OCI-LY7 (cell line): ENCODE data around the gene TNC. TPM values are rescaled to one million over a fixed set of nuclear protein-coding genes. Genes with fewer than 3 reads are reported as not detected.

ENCODE experiments used
- BruUV-seq: library from RNA; stranded (reverse); fragments of 400-500 nt; replicated peaks from 2 replicates; lab custom pipeline; 2021; lab: Mats Ljungman, UMichigan
- CTCF ChIA-PET: fragments of 300-600 bp; sonication (Branson Sonifier 250); formaldehyde crosslinking; loops from one replicate; lab custom pipeline; 2022; ENCODE audit warnings: antibody characterized with exemption; ENCODE audit not compliant: unreplicated experiment; lab: Charles Lee
- POLR2A ChIA-PET: fragments of 300-600 bp; sonication (Branson Sonifier 250); formaldehyde crosslinking; loops from one replicate; lab custom pipeline; 2022; ENCODE audit warnings: antibody characterized with exemption; lab: Charles Lee
- DNase-seq: peaks from one replicate; pipeline ENCODE4 v3.0.0-alpha.2; 2015; ENCODE audit warnings: low spot score
- H2AFZ ChIP-seq: fragments of 200-600 bp; sonication (generic), shearing (Covaris generic); 2 replicates; pipeline ENCODE4 v1.6.1; 2014; ENCODE audit warnings: mild to moderate bottlenecking, antibody characterized with exemption, low read length, moderate library complexity
- H3K27ac ChIP-seq: fragments of 200-600 bp; sonication (generic); 2 replicates; pipeline ENCODE4 v1.5.1; 2014; ENCODE audit warnings: mixed run types, low read depth, mild to moderate bottlenecking, moderate library complexity, low read length, inconsistent platforms; ENCODE audit not compliant: poor library complexity, severe bottlenecking
- H3K36me3 ChIP-seq: fragments of 200-600 bp; sonication (generic); 2 replicates; pipeline ENCODE4 v1.6.1; 2014; ENCODE audit warnings: mild to moderate bottlenecking, antibody characterized with exemption, low read length, moderate library complexity, mixed read lengths; ENCODE audit not compliant: insufficient read depth
- H3K4me1 ChIP-seq: fragments of 200-600 bp; sonication (generic); 2 replicates; pipeline ENCODE4 v1.5.1; 2014; ENCODE audit warnings: mild to moderate bottlenecking, low read length; ENCODE audit not compliant: insufficient read depth, poor library complexity, severe bottlenecking
- H3K4me2 ChIP-seq: fragments of 200-600 bp; sonication (generic); 2 replicates; pipeline ENCODE4 v1.6.1; 2014; ENCODE audit warnings: mild to moderate bottlenecking, low read length
- H3K4me3 ChIP-seq: fragments of 200-600 bp; sonication (generic); 2 replicates; pipeline ENCODE4 v1.5.1; 2014; ENCODE audit warnings: mild to moderate bottlenecking, low read depth, low read length; ENCODE audit not compliant: poor library complexity, severe bottlenecking
- H3K79me2 ChIP-seq: fragments of 200-600 bp; sonication (generic); 2 replicates; pipeline ENCODE4 v1.6.1; 2016; ENCODE audit warnings: low read depth, mild to moderate bottlenecking, low read length, moderate library complexity, mixed read lengths; ENCODE audit not compliant: insufficient read depth
- H3K9me2 ChIP-seq: fragments of 200-600 bp; sonication (generic); 2 replicates; pipeline ENCODE4 v1.6.1; 2016; ENCODE audit warnings: mild to moderate bottlenecking, low read length, mixed read lengths; ENCODE audit not compliant: insufficient read depth
- H3K9me3 ChIP-seq: fragments of 200-600 bp; sonication (generic); 2 replicates; pipeline ENCODE4 v1.6.1; 2014; ENCODE audit warnings: mild to moderate bottlenecking, mixed run types, low read length, mixed read lengths
- H4K20me1 ChIP-seq: fragments of 200-600 bp; sonication (generic); 2 replicates; pipeline ENCODE4 v1.6.1; 2014; ENCODE audit warnings: mild to moderate bottlenecking, antibody characterized with exemption, low read length, moderate library complexity, mixed read lengths; ENCODE audit not compliant: insufficient read depth
- EZH2phosphoT487 ChIP-seq: fragments of 200-600 bp; sonication (generic); IDR thresholded peaks from 2 replicates; pipeline ENCODE4 v1.6.1; 2018; ENCODE audit warnings: low read depth, borderline replicate concordance, mild to moderate bottlenecking, mixed run types, antibody characterized with exemption, low read length, moderate library complexity, mixed read lengths
- intact Hi-C: fragments of 100-400 bp; cut with micrococcal nuclease; formaldehyde crosslinking; loops from one replicate; pipeline ENCODE4 v1.10.0; 2022; ENCODE audit not compliant: unreplicated experiment
- total RNA-seq, 2 experiments: library from RNA; depleted of rRNA in 1 of 2; stranded (reverse); fragments of >200 nt in 1 of 2; shearing (Covaris generic) in 1 of 2; gene quantifications; 2 replicates each; pipeline ENCODE4 v1.2.3, GENCODE V29; 2014 to 2022
- TF ChIP-seq, protein P1 (sequence below): fragments of 200-600 bp; sonication (generic); conservative IDR thresholded peaks from 2 replicates; pipeline ENCODE4 v1.5.1; 2014; ENCODE audit warnings: mild to moderate bottlenecking, antibody characterized with exemption, low read length, moderate library complexity, mixed read lengths

The TNC gene
- total RNA-seq, 2 experiments from 2014 or later, result not detected

DNA sequence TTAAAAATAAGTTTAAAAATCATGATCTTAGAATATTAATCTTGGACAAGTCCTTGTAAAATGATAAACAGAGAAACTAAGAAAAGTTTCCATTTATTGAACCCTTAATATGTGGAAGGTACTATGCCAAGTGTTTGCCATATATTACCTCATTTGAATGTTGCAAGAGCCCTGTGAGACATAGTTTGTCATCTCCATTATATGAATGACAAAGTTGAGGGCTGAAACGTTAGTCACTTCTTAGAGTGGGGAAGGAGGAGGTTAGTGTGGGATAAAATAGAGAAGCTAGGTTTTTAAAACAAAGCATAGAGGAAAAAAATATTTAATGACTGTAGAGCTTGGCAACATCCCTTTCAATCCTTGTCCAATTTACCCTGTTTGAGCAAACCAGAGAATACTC, 2.0 kb downstream of the TNC start:
- Histone ChIP-seq H3K9me2 (no peaks in the 10 kb centered on the region), H2AFZ (no peak overlapping the region), H3K79me2 (no peaks in the 10 kb centered on the region), H3K4me1 (no peaks in the 10 kb centered on the region), H3K4me3 (no peak overlapping the region), H3K9me3 (no peaks in the 10 kb centered on the region), H4K20me1 (no peaks in the 10 kb centered on the region), H3K36me3 (no peaks in the 10 kb centered on the region), H3K27ac (no peak overlapping the region), H3K4me2 (no peak overlapping the region)
- ChIA-PET POLR2A (interaction anchor here (0.7 kb wide), 1 partner anchor 80 kb away, joined by 3 read pairs; no protein-coding TSS in a partner anchor), CTCF (no interaction called here)
- intact Hi-C loops, result no loop called here
- TF ChIP-seq, protein P1, sequence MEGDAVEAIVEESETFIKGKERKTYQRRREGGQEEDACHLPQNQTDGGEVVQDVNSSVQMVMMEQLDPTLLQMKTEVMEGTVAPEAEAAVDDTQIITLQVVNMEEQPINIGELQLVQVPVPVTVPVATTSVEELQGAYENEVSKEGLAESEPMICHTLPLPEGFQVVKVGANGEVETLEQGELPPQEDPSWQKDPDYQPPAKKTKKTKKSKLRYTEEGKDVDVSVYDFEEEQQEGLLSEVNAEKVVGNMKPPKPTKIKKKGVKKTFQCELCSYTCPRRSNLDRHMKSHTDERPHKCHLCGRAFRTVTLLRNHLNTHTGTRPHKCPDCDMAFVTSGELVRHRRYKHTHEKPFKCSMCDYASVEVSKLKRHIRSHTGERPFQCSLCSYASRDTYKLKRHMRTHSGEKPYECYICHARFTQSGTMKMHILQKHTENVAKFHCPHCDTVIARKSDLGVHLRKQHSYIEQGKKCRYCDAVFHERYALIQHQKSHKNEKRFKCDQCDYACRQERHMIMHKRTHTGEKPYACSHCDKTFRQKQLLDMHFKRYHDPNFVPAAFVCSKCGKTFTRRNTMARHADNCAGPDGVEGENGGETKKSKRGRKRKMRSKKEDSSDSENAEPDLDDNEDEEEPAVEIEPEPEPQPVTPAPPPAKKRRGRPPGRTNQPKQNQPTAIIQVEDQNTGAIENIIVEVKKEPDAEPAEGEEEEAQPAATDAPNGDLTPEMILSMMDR, result no peak
- TF ChIP-seq EZH2phosphoT487, result no peak
- no TSS peak for BruUV-seq
- no peak for DNase-seq

- POLR2A ChIA-PET, result no interaction called here
- no TSS peak for BruUV-seq
Measured at GRCh38 chr9:115115117-115115880, 2.7 kb downstream of the TNC start.

More at GRCh38 chr9:115115117-115115880, 2.7 kb downstream of the TNC start:
- intact Hi-C loops, result no loop called here
- H3K4me3 ChIP-seq, result no peak overlapping the region
- DNase-seq, result no peak
- no peak overlapping the region for H3K27ac ChIP-seq
- H3K4me1 ChIP-seq, result no peaks in the 10 kb centered on the region
- H3K9me3 ChIP-seq, result no peaks in the 10 kb centered on the region
- no peak overlapping the region for H2AFZ ChIP-seq
- H3K9me2 ChIP-seq, result no peaks in the 10 kb centered on the region
- H3K36me3 ChIP-seq, result no peaks in the 10 kb centered on the region
- H3K79me2 ChIP-seq, result no peaks in the 10 kb centered on the region
- TF ChIP-seq, protein P1, result no peak
- no peak for TF ChIP-seq EZH2phosphoT487
- CTCF ChIA-PET, result no interaction called here
- H4K20me1 ChIP-seq, result no peaks in the 10 kb centered on the region
- H3K4me2 ChIP-seq, result no peak overlapping the region
